Measurements from ENCODE around the gene MET.
"Not testable (repeated sequence)": the region's sequence is repeated elsewhere in the genome, so short reads cannot be mapped to it uniquely, and the experiment has no call there.

MET gene

GRCh38 chr7:116757283-116757682 lies 85.3 kb downstream of the MET start:
- DNase-seq, result no peak

- not testable (repeated sequence) for DNase-seq
Observed at GRCh38 chr7:116759642-116760041, 87.6 kb downstream of the MET start.

- peak; percentile 94 for DNase-seq
Observed at GRCh38 chr7:116762971-116763370, 91.0 kb downstream of the MET start.

- no peak for DNase-seq
Observed at GRCh38 chr7:116763647-116764046, 91.7 kb downstream of the MET start.

GRCh38 chr7:116766881-116767280 lies 94.9 kb downstream of the MET start:
- no peak for DNase-seq

- DNase-seq, result no peak
Observed at GRCh38 chr7:116769546-116769945, 97.5 kb downstream of the MET start.

- no peak for DNase-seq
Observed at GRCh38 chr7:116770941-116771340, 98.9 kb downstream of the MET start.

GRCh38 chr7:116771640-116772039 lies 99.6 kb downstream of the MET start:
- DNase-seq, result no peak

- no peak for DNase-seq
Observed at GRCh38 chr7:116772423-116772863, 100.4 kb downstream of the MET start.

- DNase-seq, result no peak
Observed at GRCh38 chr7:116772926-116773749, 101.1 kb downstream of the MET start.

GRCh38 chr7:116776046-116776445 lies 104.0 kb downstream of the MET start:
- DNase-seq, result peak; percentile 3

GRCh38 chr7:116776610-116777289 lies 104.8 kb downstream of the MET start:
- peak; percentile 28 for DNase-seq

- DNase-seq, result no peak
Observed at GRCh38 chr7:116777651-116778281, 105.8 kb downstream of the MET start.

GRCh38 chr7:116779216-116779615 lies 107.2 kb downstream of the MET start:
- DNase-seq, result no peak

GRCh38 chr7:116779931-116780330 lies 107.9 kb downstream of the MET start:
- DNase-seq, result no peak

GRCh38 chr7:116780521-116780920 lies 108.5 kb downstream of the MET start:
- DNase-seq, result no peak

GRCh38 chr7:116780966-116781365 lies 109.0 kb downstream of the MET start:
- DNase-seq, result no peak

- no peak for DNase-seq
Observed at GRCh38 chr7:116781584-116781983, 109.6 kb downstream of the MET start.

GRCh38 chr7:116782177-116782711 lies 110.2 kb downstream of the MET start:
- DNase-seq, result no peak

GRCh38 chr7:116783666-116784318 lies 111.8 kb downstream of the MET start:
- DNase-seq, result no peak

- DNase-seq, result no peak
Observed at GRCh38 chr7:116784647-116785046, 112.7 kb downstream of the MET start.

GRCh38 chr7:116785843-116786242 lies 113.8 kb downstream of the MET start:
- DNase-seq, result no peak
